HG02943 (cell line): ENCODE results near the gene DAND5.
"Not testable (repeated sequence)": the region's sequence is repeated elsewhere in the genome, so short reads cannot be mapped to it uniquely, and the experiment has no call there.

Experiments
- ATAC-seq: cut with Tn5 transposase; IDR thresholded peaks from one replicate; pipeline ENCODE4 v1.9.1; 2021; ENCODE audit warnings: mild to moderate bottlenecking, low read depth, moderate library complexity; ENCODE audit not compliant: unreplicated experiment

DAND5 gene

DNA sequence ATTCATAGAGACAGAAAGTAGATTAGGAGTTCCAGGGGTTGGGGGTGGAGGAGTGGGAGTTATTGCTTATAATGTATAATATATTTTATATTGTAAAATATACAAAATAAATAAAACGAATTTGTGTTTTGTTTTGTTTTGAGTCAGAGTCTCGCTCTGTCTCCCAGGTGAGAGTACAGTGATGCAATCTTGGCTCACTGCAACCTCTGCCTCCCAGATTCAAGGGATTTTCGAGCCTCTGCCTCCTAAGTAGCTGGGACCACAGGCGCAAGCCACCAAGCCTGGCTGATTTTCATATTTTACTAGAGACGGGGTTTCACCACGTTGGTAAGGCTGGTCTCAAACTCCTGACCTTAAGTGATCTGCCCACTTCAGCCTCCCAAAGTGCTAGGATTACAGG lies 9.9 kb upstream of the DAND5 start:
- ATAC-seq, result no peak

- ATAC-seq, result no peak
These were observed 4.2 kb upstream of the DAND5 start for GRCh38 chr19:12965017-12965811.

DNA sequence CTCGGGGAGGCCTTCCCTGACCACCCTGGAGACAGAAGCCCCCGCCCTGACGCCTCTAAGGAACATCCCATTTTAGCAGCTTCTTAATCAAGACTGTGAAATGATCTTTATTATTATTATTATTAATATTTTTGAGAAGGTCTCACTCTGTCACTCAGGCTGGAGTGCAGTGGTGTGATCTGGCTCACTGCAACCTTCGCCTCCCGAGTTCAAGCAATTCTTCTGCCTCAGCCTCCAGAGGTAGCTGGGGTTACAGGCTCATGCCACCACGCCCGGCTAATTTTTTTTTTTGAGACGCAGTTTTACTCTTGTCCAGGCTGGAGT lies 3.6 kb upstream of the DAND5 start:
- no peak for ATAC-seq

DNA sequence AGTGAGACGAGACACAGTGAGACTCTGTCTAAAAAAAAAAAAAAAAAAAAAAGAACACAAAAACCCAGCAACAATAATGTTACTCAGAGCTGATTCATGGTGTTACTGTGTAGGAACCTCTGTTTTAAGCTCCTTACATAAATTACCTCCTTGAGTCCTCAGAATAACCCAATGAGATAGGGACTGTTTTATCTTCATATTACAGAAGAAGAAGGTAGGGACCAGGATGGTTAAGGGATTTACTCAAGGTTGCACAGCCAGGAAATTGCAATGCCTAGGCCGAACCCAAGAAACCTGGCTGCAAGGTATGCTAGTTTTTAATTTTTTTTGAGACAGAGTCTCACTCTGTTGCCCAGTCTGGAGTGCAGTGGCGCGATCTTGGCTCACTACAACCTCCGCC lies 1.5 kb upstream of the DAND5 start:
- ATAC-seq, result no peak

GRCh38 chr19:12970070-12970820 lies 869 bp downstream of the DAND5 start:
- ATAC-seq, result no peak

DNA sequence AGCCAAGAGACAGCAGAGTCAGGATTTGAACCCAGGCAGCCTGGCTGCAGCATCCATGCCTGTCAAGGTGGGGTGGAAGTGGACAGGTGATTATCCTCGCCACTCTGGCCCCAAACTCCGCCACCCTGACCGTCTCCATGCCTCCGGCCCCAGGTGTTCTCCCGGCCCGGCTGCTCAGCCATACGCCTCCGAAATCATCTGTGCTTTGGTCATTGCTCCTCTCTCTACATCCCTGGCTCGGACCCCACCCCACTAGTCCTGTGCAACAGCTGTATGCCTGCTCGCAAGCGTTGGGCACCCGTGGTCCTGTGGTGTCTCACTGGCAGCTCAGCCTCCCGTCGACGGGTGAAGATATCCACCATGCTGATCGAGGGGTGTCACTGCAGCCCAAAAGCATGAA lies 3.9 kb downstream of the DAND5 start:
- no peak for ATAC-seq

DNA sequence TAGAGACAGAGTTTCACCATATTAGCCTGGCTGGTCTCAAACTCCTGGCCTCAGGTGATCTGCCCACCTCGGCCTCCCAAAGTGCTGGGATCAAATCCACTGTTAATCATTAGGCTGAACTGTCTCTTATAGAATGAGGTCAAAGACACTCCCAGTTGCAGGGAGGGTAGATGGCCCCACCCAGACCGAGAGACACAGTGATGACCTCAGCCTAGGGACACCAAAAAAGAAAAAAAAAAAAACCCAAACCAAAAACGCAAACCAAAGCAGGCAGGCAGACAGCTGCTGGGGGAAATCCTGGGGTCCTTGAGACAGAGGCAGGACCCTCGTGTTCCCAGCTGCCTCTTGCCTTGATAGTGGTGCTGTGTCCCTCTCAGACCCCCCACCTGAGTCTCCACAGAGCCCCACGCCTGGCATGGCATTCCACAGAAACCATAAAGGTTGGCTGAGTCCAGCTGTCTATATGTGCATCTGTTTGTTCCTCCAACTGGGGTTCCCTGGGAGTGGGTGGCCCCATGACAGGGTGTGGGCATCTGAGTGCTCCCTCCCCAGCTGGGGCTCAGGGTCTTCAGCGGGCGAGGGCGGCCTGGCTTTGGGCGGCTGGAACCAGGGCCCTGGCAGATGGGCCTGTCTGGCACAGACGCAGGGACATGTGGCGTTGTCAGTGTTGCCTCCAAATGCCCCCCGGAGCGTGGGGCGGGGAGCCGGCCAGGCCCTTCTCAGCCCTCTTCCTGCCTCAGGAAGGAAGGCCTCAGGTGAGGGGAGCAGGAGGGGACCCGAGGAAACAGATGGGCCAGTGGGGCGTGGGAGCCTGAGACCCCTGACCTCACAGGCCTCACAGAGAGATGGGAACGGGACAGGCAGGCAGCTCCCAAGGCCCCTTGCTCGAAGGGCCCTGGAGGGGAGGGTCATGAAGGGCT lies 5.2 kb downstream of the DAND5 start:
- ATAC-seq, result no peak

GRCh38 chr19:12975221-12975741 lies 5.9 kb downstream of the DAND5 start:
- no peak for ATAC-seq

GRCh38 chr19:12976109-12976508 lies 6.7 kb downstream of the DAND5 start:
- not testable (repeated sequence) for ATAC-seq

DNA sequence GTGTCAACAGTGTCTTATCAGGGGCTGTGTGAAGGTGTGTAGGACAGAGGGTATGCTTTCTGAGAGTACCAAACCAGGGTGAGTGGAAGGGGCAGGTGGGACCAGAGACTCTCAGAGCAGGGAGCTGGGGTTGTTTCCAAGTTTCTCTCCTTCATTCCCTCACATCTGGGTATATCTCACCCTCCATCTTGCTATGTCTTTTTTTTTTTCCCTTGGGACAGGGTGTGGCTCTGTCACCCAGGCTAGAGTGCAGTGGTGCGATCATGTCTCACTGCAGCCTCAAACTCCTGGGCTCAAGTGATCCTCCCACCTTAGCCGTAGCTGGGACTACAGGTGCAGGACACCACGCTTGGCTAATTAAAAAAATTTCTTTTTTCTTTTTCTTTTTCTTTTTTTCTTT lies 10.6 kb downstream of the DAND5 start:
- ATAC-seq, result no peak

GRCh38 chr19:12982648-12983047 lies 13.3 kb downstream of the DAND5 start:
- ATAC-seq, result no peak

DNA sequence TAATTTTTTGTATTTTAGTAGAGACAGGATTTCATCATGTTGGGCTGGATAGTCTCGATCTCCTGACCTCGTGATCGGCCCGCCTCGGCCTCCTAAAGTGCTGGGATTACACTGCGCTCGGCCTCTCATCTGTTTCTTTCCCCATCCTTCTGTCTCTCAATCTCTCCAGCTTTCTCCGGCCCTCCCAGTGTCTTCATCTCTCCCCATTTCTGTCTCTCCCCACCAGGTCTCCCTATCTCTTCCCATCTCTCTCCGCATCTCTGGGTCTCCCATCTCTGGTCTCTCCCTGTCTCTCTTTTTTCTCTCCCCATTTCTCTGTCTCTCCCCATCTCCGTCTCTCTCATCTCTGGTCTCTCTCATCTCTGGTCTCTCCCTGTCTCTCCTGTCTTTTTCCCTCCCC lies 13.7 kb downstream of the DAND5 start:
- no peak for ATAC-seq

DNA sequence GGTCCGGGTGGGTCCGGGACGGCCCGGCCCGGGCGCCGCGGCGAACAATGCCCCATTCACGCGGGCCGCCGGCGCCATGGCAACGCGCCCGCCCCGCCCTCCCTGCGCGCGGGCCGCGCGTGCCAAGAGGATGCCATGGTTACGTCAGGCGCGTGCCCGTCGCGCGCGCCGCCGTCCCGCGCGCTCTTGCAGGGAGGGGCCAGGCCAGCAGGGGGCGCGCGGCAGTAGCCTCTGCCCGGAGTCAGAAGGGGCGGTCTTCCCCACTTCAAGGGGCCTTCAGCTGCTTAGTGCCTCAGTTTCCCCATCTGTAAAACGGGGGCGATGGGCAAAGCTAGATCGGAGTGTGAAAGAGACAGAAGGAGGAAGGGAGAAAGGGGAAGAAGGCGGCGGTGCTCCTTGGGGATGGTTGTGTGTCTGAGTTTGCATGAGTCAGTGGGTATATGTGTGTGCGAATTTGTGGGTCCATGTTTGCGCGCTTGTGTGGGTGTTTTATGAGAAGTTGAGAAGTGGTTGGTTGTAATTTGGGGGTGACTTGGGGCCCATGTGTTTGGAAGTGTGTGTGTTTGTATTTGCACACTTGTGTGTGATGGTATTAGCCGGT lies 14.3 kb downstream of the DAND5 start:
- ATAC-seq, result no peak

GRCh38 chr19:12984143-12984627 lies 14.8 kb downstream of the DAND5 start:
- no peak for ATAC-seq

- ATAC-seq, result no peak
These were observed 15.3 kb downstream of the DAND5 start for GRCh38 chr19:12984683-12985048.

GRCh38 chr19:12985049-12985776 lies 15.8 kb downstream of the DAND5 start:
- ATAC-seq, result no peak

DNA sequence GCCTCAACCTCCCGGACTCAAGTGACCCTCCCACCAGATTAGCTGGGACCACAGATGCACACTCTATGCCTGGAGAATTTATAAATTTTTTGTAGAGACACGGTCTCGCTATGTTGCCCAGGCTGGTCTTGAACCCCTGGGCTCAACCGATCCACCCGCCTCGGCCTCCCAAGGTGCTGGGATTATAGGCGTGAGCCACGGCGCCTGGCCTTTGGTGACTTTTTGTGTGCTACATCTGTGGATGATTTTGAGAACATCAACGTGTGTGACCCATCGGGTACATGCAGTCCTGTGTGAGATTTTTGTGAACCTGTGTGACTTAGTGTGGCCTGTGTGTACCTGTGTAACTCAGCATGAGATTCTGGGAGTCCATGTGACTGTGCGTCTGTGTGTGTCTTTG lies 17.4 kb downstream of the DAND5 start:
- ATAC-seq, result no peak

GRCh38 chr19:12987190-12987589 lies 17.8 kb downstream of the DAND5 start:
- no peak for ATAC-seq

- no peak for ATAC-seq
These were observed 18.4 kb downstream of the DAND5 start for GRCh38 chr19:12987781-12988180.

DNA sequence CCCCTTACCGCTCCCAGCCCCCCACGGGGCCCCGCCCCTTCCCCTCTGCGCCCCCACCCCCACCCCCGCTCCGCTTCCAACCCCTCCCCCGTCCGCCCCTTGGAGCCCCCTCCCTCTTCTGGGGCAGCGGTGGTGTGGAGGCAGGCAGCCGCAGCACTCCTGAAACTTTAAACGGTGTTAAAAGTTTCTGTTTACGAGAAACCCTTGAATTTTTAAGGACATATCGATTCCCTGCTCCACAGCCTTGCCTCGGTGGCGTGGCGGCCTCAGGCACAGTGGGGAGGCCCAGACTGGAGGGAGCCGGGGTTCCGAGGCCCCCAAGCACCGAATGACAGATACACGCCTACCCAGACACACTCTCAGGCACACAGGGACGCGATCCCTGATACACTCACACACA lies 21.1 kb downstream of the DAND5 start:
- no peak for ATAC-seq
